Kasumi-1 (cell line): Measurements from ENCODE around the gene SPG21.

Source experiments
- DNase-seq, 2 experiments: peaks; one replicate each; lab custom pipeline; 2025; lab: John Stamatoyannopoulos, UW

SPG21 gene

DNA sequence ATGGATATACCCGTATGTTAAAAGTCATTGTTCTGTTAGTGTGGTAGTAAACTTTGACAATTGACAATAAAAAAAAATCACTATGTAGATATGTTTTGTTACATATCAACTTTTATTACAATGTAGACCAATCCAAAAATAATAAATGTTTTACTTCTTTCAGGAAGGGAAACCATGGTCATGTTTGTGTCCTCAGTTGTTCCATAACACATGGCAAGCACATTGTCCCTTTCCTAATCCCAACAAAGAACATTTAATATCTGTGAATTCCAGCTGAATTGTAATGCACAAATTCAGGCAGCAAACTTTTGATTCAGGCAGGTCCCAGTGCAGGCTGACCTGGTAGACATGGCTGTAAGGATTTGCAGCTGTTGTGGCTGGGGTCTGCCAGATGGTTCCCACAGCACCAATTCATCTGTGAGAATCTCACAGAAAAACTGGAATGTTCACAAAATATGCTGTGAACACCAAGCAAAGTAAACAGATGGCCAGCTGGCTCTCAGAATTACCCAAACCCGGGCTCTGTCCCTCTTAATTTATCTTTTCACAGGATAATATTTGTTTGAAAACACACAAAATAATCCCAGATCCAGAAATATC lies 1.9 kb upstream of the SPG21 start:
- no peak for DNase-seq

DNA sequence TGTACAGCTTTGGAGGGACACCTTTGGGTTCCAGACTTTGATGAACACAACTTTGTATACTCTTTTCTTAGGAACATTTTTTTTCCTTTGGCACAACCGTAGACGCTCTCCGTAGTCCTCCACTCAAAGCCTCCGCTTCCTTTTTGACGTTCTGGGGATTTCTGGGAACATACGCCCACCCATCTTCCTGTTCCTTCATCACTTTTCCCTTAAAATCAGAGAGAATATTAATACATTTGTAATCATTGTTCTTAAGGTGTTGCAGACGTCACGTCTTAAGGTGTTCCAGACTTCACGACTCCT lies 405 bp upstream of the SPG21 start:
- DNase-seq: no peak

DNA sequence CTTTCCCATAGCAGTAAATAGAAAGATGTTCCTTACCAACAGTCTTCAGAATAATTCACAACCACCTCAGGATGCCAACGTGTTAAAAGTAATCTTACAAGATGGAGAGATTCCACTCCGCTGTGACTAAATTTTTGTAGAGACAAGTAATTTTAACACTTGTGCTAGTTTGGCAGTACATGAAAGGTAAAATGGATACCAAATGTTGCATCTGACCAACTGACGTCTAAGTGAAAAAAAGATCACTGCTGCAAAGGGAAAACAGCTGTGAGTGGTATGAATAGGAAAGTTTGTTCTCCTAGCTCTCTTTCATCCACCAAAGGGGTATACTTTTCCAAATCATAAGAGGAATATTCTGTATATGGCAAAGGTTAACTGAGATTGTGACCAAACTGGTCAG lies 2.6 kb downstream of the SPG21 start:
- DNase-seq: no peak

DNA sequence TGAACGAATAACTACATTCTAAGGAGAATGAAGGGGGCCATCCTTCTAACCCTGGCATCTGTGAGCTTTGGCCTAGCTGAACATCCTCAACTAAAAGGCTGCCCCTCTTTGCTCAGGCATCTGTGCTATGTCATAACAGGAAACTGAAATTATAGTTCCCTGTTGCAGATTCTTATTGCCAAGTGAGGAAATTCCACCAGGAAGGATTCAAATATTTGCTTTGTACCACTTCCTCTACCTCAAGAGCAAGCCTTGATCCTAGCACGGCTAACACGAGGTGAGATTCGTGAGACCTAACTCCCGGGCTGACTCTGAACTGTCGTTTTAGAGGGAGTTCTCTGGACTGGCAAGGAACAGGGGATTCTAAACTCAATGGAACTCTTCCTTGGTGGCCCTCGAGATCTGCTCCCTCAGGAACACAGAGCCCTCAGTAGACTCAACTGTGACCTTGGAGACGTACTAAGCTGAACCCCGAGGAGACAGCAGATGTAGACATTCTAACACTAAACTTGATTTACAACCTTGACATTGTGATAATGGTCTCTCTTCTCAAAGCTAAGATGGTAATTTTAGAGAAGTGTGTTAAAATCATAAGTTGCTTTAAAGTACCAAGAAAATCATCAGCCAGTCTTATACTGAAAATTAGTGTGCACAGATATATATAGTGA lies 4.2 kb downstream of the SPG21 start:
- peak; percentile 43 to 52 for DNase-seq

DNA sequence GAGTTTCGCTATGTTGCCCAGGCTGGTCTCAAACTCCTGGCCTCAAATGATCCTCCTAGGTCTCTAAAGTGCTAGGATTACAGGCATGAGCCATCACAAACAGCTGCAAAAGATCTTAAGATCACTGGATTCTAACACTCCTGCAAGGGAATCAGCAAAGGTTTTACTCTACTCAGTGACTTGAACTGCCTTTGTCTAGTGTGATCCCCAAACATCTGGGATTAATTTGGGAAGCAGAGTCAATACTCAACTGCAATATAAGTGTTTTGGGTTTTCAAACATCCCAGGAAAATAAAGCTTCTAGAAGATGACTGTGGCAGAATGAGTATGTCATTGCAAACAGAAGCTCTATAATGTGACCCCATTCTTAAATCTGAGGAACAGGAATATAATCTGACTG lies 7.2 kb downstream of the SPG21 start:
- DNase-seq: no peak

DNA sequence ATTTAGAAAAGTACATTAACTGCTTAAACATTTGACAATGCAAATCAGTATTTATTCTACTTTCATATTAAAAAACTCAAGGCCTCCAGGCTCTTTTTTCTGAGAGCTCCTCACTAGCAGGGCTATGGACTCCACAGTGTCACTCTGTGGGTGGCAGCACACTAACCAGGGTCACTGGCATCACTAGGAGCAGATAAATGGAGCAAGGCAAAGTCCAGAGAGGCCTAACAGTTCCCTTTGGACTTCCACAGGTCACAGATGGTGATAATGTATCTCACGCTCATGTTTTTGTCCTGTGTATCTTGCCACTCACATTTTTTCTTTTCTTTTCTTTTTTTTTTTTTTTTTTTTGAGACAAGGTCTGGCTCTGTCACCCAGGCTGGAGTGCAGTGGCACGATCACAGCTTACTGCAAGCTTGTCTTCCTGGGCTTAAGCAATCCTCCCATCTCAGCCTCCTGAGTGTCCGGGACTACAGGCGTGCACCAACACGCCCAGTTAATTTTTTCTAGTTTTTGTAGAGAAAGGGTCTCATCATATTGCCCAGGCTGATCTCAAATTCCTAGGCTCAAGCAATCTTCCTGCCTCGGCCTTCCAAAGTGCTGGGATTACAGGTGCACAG lies 7.8 kb downstream of the SPG21 start:
- DNase-seq: no peak

DNA sequence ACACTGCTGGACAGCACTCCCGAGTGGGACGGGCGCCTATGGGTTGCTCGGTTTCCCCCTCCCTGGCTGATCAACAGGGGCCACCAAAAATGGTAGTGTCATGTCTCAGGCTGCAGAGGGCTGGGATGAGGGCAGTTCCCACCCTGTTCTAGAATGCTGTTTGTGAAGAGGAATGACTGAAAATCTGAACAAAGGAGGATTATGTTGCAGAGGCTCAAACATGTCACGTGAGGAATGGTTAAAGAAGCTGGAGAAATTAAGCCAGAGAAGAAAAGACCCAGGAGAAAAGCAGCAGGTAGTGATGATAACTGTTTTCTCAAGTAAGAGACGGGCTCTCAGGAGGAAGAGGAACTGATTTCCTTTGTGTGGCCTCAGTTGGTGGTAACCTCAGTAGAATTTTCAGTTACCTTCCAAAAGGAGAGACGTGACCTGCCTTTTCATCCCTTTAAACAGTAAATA lies 10.4 kb downstream of the SPG21 start:
- no peak for DNase-seq

DNA sequence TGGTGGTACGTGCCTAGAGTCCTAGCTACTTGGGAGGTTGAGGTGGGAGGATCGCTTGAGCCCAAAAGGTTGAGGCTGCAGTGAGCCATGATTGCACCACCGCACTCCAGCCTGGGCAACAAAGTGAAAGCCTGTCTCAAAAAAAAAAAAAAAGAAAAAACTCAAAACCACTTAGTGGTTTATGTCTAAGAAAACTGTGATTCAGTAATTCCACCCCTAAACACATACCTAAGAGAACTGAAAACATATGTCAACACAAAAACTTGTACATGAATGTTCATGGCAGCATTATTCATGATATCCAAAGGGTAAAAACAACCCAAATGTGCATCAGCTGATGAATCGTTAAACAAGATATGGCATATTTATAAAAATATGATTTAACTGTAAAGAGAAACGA lies 14.3 kb downstream of the SPG21 start:
- no peak for DNase-seq

DNA sequence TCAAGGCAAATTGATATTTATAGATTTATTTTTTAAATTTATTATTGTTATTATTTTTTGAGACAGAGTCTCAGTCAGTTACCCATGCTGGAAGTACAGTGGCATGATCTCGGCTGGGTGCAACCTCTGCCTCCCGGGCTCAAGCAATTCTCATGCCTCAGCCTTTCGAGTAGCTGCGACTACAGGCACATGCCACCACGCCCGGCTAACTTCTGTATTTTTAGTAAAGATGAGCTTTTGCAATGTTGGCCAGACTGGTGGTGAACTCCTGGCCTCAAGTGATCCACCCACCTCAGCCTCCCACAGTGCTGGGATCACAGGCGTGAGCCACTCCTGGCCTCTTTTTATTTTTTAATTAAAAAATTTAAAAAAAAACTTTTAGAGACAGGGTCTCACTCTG lies 19.0 kb downstream of the SPG21 start:
- no peak for DNase-seq

DNA sequence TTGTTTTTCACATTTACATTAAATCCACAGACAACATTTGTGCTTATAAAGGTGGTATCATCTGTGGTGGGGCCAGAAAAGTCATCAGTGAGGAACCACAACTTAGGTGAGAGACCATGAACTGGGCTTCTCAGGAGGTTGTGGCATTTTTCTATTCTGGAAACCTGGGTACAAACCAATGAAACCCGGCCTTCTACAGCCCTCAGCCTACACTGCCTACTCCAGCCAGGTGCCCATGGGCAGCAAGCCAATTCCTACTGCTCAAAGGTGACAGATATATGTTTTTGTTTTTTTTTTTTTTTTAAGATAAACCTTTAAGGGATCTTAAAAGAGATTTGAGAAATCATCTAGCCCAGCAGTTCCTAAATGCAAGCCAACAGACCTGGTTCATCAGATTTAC lies 20.3 kb downstream of the SPG21 start:
- DNase-seq: no peak

DNA sequence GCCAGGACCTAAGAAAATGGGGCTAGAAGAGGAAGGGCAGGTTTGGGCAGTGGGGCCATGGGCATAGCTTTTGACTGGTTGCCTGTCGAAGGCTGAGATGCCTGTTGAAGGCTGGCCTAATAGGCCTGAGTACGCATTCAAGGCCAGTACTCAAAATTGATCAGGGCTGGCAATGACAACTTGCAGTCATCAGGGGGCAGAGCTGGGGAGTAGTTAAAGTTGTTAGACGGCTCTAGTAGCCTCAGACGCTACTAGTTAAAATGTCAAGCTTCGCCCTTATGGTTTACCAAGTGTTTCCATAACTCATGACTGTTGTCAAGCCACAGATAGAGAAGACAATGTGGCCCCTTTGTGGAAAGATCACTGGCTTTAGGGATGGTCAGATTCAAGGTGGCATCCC lies 28.7 kb downstream of the SPG21 start:
- DNase-seq: no peak

DNA sequence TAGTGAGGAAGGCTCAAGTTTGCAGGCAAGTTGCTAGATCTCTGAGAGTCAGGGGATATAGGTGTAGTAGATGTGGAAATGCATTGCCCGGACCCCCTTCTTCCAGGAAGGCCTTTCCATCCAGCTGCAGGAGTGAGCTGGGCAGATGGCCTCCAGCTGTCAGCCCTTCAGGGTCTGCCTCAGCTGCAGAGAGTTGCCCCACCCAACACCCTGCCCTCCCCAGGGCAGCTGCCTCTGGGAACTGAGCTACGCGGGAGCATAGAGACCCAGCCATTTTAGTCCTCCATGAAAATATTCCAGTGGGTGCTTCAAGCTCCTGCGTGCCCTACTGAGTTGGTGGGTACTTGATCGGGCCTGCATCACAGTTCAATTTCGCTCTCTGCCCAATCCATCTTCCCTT lies 29.6 kb downstream of the SPG21 start:
- no peak for DNase-seq

DNA sequence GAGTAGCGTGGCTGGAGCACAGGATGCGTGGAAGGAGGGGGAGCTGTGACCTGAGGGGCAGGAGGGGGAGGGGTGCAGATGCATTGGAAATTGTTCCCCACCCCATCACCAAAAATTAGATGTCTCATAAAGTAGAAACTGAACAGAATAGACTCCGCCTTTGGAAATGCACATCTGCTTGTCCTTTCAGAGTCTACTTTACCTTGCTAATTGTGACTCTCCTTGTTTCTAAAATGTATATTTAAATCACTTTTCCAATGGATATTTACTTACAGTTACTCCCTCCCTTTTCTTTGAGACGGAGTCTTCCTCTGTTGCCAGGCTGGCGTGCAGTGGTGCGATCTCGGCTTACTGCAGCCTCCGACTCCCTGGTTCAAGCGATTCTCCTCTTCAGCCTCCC lies 30.6 kb downstream of the SPG21 start:
- no peak for DNase-seq

DNA sequence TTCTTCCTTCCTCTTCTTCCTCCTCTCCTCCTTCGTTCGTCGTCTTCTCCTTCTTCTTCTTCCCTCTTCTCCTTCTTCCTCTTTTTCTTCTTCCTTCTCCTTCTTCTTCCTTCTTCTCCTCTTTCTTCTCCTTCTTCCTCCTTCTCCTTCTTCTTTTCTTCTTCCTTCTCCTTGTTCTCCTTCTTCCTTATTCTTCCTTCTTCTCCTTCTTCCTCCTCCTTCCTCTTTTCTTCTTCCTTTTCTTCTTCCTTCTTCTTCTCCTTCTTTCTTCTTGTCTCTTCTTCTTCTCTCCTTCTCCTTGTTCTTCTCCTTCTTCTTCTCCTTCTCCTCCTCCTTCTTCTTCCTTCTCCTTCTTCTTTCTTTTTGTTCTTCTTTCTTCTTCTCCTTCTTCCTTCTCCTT lies 35.3 kb downstream of the SPG21 start:
- DNase-seq: no peak

DNA sequence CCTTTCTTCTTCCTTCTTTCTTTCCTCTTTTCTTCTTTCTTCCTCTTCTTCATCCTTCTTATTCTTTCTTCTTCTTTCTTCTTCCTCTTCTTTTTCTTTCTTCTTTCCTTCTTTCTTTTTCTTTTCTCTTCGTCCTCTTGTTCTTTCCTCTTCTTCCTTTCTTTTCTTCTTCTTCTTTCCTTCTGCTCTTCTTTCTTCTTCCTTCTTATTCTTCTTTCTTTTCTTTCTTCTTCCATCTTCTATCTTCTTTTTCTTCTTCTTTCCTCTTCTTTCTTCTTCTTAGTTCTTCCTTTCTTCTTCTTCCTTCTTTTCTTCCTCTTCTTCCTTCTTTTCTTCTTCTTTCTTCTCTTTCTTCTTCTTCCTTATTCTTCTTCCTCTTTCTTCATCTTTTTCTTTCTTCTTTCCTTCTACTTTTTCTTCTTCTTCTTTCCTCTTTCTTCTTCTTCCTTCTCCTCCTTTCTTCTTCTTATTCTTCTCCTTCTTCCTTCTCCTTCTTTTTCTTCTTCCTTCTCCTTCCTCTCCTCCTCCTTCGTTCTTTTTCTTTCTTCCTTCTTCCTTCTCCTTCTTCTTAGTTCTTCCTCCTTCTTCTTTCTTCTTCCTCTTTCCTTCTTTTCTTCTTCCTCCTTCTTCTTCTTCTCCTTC lies 37.8 kb downstream of the SPG21 start:
- no peak for DNase-seq

DNA sequence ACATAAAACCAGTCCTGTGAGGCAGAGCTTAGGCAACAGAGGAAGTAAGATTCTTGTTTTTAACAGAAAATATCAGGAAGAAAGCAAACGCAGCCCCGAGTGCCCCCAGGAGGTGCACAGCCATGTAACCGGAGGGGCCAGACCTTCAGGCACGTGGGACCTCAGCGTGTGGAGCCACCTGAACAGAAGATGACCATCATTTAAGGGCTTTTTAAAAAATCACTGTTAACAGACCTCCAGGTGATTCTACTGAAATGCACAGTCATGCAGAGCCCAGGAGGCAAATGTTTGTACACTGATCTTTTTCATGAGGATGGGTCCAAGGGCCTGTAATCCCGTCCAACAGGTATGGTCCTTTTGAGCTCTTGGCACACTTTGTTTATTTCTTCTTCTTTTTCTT lies 38.8 kb downstream of the SPG21 start:
- DNase-seq: peak; percentile 28 to 39

DNA sequence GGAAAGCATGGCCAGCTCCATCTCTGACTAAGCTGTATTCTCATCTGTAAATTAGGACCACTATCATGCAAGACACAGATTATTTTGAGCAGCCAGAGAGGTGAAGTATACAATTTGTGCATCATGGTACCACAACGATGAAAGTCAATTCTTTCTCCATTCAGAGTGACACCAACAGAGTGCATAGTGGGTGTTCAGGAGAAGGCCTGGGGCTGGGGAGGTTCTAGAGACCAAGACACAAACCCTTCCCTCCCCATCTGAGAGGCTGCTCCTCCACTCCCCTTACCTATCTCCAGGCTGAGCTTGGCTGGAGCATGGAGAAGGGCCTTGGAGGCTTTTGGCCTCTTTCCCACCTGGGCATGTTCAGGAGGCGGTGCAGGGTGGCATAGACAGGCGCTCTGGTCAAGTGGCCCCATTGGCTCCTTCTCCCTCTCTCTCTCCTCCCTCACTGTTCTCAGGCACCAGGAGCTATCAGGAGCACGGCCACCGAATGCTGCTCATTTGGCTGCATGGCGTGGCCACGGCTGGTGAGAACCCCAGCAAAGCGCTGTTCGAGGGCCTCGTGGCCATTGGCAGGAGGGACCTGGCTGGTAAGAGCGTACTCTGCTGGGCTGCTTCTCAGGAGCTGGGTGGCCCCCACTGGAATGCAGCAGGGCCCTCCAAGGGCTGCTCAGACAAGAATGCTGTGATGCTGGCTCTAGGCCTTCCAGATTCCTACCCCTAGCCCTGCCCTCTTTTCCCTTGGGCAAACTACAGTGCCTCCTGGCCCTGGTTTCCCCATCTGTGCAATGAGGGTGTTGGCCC lies 40.1 kb downstream of the SPG21 start:
- DNase-seq: no peak

DNA sequence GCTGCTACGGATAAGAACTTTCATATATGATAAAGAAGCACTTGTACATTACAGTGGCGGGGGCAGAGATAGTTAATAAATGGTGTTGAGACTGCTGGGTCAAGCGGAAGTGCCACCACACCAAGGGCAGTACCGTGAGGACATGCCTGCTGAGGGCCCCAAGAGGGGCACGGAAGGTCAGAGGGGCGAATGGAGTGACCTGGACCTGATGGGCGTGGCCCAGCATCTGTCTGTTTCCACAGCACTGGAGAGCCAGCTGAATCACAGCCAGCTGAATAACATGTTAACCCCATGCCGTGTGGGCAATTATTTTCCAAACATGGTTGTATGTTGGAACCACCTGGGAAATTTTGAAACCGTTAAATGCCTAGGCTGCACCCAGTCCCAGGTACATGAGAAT lies 40.8 kb downstream of the SPG21 start:
- no peak for DNase-seq

DNA sequence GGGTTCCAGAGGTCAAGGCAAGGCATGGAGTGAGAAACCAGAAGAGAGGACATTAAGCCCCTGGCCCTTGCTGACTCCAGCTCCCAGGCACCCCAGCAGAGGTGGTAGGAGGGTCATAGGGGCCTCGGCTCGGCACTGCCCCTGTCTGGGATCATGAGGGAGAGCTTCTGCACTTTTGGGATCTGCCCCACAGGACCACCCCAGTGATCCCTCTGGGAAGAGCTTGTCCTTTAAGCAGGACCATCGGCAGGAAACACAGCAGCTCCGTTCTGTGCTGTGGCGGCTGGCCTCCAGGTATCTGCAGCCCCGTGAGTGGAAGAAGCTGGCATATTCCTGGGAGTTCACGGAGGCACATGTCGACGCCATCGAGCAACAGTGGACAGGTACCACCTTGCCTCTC lies 42.5 kb downstream of the SPG21 start:
- no peak for DNase-seq

DNA sequence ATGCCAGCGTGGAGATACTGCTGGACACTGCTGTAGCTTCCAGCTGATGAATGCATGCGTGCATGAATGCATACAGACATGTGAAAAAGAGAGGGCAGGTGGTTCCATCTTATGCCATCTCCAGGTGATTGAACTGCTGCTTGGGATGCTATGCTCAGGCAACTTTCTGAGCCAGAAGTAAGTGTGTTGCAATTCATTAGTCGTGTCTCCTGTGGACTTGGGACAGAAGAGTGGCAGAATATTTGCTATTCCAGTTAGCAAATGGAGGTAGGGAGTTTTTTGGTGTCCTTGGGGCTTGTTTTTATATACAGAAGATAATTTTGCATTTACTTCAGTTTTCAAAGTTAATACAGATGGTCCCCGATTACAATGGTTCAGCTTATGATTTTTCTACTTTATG lies 44.8 kb downstream of the SPG21 start:
- DNase-seq: no peak

DNA sequence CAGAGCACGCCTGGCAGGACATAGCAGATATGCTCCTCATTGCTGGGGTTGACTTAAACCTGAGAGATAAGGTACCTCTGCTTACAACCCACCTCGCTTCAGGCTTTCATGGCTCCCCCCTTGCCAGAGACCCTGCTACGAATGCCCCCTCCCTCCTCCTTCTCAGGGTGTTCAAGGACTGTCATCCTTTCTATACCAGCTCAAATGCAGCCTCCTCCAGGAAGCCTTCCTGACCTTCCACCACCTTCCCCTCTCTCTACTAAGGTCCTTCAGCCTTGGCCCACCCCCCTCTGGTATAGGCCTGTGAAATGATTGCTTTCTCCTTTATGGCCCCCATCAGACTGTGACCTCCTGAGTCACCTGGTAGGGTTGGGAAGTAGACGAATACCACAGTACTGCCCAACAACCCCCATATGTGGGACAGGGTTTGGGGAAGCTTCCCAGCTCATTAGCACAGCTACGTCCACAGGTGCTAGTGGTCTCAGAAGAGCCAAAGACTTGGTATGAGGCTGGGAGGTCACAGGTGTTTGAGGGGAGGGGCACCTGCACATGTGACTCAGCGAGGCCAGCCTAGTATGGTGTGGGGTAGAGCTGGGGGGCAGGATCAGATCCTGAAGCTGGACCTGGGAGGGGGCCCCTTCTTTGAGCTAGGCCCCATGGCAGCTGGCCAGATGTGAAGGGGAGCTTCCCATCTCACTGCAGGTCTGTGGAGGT lies 46.0 kb downstream of the SPG21 start:
- DNase-seq: no peak

DNA sequence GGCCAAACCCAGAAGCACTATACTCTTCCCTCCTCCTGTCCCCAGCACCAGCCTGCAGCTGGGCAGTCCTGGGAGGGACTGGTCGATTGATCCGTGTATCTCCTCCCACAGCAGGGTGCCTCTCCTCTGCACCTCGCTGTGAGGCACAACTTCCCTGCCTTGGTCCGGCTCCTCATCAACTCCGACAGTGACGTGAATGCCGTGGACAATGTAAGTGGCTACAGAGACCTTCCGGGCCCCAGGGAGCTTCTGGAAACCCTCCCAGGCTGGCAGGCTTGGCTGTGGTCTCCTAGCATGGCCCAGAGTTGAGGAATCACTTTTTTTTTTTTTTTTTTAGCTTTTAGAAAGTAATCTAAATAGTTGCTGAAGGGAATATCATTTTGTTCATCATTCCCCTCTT lies 47.4 kb downstream of the SPG21 start:
- DNase-seq: no peak
